Testis (tissue), 2 donors: Measurements from ENCODE around the gene CCDC9.

Experiments used
- CTCF ChIP-seq, 3 experiments: fragments of 450-650 bp in 2 of 3; fragments of 200-600 bp in 1 of 3; sonication (generic) in 1 of 3; IDR thresholded peaks; one replicate each; pipeline ENCODE4 v1.5.1; 2016 to 2019; ENCODE audit warnings: antibody characterized with exemption in 3 of 3, mild to moderate bottlenecking in 2 of 3, moderate library complexity in 1 of 3
- POLR2A ChIP-seq: fragments of 450-650 bp; IDR thresholded peaks from one replicate; pipeline ENCODE4 v1.6.1; 2017; ENCODE audit warnings: antibody characterized with exemption, mild to moderate bottlenecking, moderate library complexity

DNA sequence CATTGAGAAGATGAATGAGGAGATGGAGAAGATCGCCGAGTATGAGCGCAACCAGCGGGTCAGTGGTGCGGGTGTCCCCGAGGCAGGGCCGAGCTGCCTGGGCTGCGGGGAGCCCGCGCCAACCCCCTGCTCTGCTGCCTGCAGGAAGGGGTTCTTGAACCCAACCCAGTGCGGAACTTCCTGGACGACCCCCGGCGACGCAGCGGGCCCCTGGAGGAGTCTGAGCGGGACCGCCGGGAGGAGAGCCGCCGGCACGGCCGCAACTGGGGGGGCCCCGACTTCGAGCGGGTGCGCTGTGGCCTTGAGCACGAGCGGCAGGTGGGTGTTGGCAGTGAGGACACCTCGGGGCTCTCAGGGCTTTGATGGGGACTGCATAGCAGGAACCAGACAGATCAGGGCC, 8.3 kb downstream of the CCDC9 start:
- TF ChIP-seq POLR2A (no peak), CTCF (IDR thresholded peaks at IDR 0.05) (no peak)
